Limb (tissue), 2 donors: ENCODE results near the gene CYB5R3.
"Not testable (repeated sequence)": the region's sequence is repeated elsewhere in the genome, so short reads cannot be mapped to it uniquely, and the experiment has no call there.

Experiments used
- DNase-seq, 2 donors: peaks; one replicate each; pipeline ENCODE4 v3.0.0-alpha.2; 2016; ENCODE audit errors: extremely low spot score in 2 of 2

CYB5R3 gene

GRCh38 chr22:42571068-42571467 lies 78.1 kb downstream of the CYB5R3 start:
- DNase-seq: not testable (repeated sequence)

DNA sequence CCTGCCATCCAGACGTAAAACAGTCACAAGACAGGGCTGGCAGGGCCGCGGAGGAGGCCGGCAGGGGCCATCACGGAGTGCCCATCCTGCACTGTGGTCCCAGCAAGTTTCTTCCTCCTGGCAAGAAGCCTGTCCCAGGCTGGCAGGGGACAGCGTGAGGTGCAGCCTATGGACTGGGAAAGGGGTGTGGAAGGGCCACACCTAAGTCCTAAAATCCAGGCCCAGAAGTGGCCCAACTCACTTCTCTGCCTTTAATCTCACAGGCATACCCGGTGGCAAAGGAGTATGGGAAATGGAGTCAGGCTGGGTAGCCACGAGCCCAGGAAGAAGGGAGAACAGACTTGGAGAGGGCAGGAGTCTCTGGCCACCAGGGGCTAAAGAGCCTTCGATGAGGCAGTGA lies 78.6 kb downstream of the CYB5R3 start:
- not testable (repeated sequence) for DNase-seq

GRCh38 chr22:42567950-42568349 lies 81.2 kb downstream of the CYB5R3 start:
- DNase-seq: not testable (repeated sequence)
